HG03520 (cell line): Measurements from ENCODE around the gene COL26A1.

Source experiments
- ATAC-seq: cut with Tn5 transposase; IDR thresholded peaks from one replicate; pipeline ENCODE4 v1.9.1; 2021; ENCODE audit warnings: mild to moderate bottlenecking, moderate library complexity; ENCODE audit not compliant: unreplicated experiment

The COL26A1 gene

GRCh38 chr7:101562531-101563197 is 200.0 kb downstream of the COL26A1 start:
- ATAC-seq: no peak

GRCh38 chr7:101563198-101563901 is 200.7 kb downstream of the COL26A1 start:
- ATAC-seq: no peak

DNA sequence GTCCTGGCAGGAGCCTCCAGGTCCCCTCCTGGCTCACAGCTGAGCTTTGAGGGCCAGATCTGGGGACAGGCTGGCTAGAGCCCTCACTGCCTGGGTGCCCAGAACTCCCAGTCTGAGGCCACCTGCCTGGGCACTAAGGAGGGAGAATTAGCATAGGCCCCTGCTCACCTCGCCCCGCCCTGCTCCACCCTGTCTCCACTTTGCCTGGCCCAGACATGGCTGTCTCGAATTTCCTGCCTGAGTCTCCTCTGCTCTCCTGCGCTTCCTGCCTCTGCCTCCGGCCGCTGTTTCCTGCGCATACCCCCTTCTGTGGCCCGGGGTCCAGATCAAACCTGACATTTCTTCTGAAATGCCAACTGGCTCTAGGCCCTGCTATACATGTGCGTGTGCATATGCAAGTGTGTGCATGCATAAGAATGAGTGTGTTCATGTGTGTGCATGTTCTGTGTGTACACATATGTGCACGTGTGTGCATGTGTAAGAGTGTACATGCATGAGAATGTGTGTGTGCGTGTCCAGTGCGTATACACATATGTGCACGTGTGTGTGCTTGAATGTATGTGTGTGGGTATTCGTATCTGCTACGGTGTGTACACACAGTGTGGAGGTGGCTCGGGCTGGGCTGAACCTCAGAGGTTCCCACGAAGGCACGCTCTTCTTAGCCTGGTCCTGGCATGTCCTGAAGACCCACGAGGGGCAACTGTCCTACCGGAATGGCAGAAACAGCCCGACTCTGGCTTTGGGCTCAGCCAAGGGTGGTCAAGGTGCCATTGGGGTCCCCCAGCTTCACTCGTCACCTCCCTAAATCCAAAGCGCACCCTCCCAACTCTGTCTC is 201.5 kb downstream of the COL26A1 start:
- ATAC-seq: no peak

DNA sequence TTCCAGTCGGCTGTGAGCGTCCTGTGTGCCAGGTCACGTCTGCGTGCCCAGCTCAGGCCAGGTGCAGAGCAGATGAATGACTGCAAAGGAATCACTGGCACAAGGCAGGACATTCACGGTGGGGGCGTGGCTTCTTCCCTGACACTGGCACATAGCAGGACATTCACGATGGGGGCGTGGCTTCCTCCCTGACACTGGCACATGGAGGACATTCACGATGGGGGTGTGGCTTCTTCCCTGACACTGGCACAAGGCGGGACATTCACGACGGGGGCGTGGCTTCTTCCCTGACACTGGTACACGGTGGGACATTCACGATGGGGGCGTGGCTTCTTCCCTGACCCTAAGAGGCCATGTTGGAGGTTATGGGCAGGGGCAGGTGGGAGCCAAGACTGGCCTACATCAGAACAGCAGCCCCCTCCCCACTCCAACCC is 202.1 kb downstream of the COL26A1 start:
- no peak for ATAC-seq

GRCh38 chr7:101565601-101566209 is 203.0 kb downstream of the COL26A1 start:
- ATAC-seq: no peak

GRCh38 chr7:101567230-101567629 is 204.6 kb downstream of the COL26A1 start:
- ATAC-seq: no peak

- ATAC-seq: no peak
Measured at GRCh38 chr7:101572156-101572555, 209.5 kb downstream of the COL26A1 start.

DNA sequence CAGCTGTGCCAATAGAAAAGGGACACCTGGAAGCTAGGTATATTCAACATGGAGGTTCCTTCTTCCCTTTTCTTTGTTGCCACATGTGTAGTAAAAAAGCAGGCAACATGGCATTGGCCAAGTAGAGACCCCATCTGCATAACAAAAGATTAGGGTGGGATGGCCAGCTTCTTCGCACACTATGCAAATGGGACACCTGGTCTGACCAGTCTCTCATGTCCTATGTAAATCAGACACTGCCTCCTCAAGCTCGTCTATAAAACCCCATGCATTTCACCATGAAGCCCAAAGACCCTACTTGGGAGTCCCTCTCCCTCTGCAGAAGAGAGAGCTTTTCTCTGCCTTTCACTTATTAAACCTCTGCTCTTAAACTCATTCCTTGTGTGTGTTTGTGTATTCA is 212.5 kb downstream of the COL26A1 start:
- no peak for ATAC-seq

GRCh38 chr7:101575721-101576120 is 213.0 kb downstream of the COL26A1 start:
- no peak for ATAC-seq

GRCh38 chr7:101576998-101577397 is 214.3 kb downstream of the COL26A1 start:
- no peak for ATAC-seq

DNA sequence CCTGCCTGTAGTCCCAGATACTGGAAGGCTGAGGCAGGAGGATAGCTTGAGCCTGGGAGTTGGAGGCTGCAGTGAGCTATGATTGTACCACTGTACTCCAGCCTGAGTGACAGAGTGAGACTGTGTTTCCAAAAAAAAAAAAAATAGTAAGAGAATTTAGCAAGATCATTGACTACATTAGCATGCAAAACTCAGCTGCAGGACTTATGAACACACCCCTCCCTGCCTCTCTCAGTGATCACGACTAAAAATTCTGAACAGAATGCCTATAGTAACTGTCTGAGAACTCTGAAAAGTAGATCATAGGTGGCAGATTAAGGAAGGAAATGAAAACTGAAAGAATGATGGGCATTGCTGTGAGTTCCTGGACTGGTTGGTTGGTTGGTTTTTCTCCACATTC is 215.9 kb downstream of the COL26A1 start:
- ATAC-seq: no peak

DNA sequence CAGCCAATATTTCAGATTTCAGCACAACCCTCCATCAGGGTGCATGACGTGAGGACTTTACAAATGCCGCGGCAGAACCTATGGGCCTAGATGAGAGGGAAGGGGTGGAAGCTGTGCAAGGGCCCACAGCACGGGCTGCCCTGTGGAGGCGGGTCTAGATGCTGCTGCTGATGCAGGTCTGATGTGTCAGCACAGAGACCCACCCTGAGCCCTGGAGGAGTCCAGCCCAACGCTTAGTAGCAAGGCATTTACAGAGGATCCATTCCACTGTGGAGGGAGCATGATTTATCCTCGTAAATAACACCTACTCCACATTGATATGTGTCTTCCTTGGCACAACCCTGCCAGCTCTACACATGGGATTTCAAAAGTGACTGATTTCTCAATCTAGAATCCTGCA is 217.9 kb downstream of the COL26A1 start:
- ATAC-seq: no peak

GRCh38 chr7:101581891-101582290 is 219.2 kb downstream of the COL26A1 start:
- ATAC-seq: no peak

DNA sequence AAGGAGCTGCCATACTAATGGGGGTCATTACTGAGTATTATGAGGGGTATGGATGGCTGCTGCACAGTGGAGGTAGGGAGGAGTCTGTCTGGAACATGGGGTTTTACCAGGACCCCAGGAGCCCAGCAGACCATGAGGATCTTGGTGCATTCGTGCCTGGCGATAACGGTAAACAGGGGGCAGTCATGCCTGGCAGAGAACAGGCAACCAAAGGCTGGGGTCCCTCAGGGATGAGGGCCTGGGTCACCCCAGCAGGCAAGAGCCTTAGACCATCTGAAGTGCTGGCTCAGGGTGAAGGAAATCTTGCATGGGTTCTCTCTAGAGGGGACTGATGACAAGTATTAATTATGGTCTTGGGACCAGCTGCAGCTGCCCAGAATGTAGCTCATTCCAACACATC is 220.3 kb downstream of the COL26A1 start:
- no peak for ATAC-seq

DNA sequence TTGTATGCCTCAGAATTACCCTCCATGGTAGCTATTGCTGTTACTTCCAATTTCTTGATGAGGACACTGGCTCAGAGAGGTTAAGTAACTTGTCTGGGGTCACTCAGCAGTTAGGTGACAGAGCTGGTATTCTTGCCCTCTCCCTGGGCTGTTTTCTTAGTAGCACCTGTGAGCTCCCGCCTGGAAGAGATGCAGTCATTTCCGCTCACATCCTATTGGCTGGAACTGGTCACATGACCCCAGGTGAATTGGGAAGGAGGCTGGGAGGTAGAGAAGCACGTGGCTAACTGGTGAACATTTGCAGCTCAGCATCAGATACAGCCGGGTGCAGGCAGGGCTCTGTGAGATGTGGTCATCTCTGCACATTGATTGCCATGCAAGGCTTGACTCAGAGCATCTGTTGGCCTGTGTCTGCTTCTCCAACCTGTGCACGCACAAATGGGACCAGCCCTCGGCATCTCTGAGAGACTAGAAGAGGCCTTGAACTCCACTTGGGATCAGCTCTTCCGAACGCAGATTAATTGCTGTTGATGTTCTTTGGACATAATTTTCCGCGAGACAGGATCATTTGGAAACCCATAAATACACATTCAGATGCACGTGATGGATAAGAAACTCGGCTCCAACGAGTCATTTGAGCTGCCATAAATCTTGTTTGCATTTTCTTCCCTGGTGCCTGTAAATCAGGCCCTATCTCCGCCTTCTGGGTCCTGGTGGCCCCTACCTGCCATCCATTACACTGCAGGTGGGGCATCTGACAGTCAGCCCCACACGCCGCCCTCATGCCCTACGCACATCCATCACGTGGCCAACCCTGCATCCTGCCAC is 223.6 kb downstream of the COL26A1 start:
- ATAC-seq: no peak

- no peak for ATAC-seq
Measured at GRCh38 chr7:101586906-101587677, 224.4 kb downstream of the COL26A1 start.

- no peak for ATAC-seq
Measured at GRCh38 chr7:101588131-101588935, 225.7 kb downstream of the COL26A1 start.

- ATAC-seq: no peak
Measured at GRCh38 chr7:101589052-101589451, 226.4 kb downstream of the COL26A1 start.
